NCI-H345 treated with DMSO at 0.1 percent for 48 hours (cell line): ENCODE measurements around the gene PLXNA4.
"Not testable (repeated sequence)": the region's sequence is repeated elsewhere in the genome, so short reads cannot be mapped to it uniquely, and the experiment has no call there.

Experiments used
- DNase-seq: peaks from one replicate; lab custom pipeline; 2025; ENCODE audit not compliant: unreplicated experiment; lab: John Stamatoyannopoulos, UW

Gene PLXNA4, protein sequence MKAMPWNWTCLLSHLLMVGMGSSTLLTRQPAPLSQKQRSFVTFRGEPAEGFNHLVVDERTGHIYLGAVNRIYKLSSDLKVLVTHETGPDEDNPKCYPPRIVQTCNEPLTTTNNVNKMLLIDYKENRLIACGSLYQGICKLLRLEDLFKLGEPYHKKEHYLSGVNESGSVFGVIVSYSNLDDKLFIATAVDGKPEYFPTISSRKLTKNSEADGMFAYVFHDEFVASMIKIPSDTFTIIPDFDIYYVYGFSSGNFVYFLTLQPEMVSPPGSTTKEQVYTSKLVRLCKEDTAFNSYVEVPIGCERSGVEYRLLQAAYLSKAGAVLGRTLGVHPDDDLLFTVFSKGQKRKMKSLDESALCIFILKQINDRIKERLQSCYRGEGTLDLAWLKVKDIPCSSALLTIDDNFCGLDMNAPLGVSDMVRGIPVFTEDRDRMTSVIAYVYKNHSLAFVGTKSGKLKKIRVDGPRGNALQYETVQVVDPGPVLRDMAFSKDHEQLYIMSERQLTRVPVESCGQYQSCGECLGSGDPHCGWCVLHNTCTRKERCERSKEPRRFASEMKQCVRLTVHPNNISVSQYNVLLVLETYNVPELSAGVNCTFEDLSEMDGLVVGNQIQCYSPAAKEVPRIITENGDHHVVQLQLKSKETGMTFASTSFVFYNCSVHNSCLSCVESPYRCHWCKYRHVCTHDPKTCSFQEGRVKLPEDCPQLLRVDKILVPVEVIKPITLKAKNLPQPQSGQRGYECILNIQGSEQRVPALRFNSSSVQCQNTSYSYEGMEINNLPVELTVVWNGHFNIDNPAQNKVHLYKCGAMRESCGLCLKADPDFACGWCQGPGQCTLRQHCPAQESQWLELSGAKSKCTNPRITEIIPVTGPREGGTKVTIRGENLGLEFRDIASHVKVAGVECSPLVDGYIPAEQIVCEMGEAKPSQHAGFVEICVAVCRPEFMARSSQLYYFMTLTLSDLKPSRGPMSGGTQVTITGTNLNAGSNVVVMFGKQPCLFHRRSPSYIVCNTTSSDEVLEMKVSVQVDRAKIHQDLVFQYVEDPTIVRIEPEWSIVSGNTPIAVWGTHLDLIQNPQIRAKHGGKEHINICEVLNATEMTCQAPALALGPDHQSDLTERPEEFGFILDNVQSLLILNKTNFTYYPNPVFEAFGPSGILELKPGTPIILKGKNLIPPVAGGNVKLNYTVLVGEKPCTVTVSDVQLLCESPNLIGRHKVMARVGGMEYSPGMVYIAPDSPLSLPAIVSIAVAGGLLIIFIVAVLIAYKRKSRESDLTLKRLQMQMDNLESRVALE (N-terminal part only)

DNA sequence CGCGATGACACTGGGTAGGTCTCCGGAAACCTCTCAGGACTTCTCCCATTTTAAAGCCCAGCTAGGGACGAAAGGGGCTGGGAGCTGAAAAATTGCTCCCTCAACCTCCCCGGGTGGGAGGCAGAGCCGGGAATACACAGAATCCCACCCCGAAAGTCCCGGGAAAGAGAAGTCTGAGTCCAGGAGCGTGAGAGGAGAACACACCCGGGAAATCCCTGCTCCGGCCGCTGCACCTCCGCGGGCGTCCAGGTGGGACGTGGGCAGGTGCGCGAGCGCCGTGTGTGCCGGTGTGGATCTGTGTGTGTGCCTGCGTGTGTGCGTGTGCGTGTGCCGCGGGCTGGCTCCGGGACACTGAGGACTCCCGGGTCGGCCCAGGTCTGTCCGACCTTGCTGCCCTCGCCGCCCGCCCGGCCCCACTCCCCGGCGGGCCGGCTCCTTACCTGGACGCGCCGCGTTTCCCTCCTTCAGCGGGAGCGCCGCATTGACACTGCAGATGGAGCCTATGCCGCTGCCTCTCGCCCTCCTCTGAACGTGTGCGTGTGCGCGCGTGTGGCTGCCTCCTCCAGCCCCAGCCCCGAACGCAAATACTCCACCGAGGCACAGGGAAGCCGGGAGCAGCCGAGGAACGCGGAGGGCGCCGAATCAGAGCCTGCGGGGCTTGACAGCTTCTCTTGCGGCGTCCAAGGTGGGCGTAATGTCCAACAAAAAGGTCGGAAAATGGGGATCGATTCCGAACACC lies at the start of gene PLXNA4:
TSS of gene PLXNA4 (minus strand) at position 489 of the 739 bp plus-strand sequence. CDS start 67,777 bp downstream, outside the sequence.
- DNase-seq = peak; percentile 37

DNA sequence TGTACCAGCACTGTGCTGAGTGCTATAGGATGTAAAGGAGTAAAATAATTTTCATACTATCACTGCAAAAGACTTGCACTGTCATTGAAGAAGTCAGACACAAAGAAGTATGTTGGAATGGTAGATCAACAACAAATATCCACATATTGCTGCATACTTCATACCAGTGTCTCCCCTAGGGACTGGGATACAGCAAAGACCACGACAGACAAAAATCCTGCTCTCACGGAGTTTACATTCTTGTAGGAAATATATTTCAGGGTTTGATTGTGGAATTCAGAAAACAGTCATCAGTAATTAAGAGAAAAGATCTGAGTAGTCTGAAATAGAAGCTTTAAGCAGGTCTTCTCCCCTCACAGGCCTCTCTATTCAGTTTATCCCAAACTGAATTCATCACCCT lies 49.4 kb upstream of the PLXNA4 start:
- no peak for DNase-seq

DNA sequence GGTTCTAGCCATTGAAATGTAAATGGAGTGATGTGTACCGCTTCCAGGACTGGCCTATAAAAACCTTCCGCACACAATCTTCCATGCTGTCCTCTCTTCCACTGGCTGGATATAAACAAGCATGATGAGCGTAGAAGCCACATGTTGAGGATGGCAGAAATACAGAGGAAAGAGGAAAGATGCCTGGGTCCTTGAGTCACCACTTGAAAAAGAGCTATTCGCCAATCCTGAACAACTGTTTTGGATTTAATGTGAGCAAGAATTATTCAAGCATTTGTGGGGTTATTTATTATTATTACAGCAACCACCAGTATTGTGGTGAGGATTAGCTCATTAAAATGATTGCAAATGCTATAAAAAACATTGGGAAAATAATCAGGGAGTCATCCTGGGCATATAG lies 45.8 kb upstream of the PLXNA4 start:
- no peak for DNase-seq

DNA sequence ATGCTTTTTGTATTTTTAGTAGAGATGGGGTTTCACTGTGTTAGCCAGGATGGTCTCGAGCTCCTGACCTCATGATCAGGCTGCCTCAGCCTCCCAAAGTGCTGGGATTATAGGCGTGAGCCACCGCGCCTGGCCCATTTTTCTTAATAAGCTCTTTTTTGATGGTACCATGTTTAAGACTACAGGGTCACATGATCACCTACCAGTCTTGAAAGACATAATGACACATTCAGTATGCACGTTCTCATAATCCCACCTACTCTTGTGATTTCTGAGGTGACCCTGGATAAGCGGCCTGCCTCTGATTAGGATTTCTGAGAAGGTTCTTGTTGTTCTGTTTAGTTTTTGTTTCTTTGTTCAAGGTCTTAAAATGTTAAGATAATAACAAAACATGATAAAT lies 43.7 kb upstream of the PLXNA4 start:
- no peak for DNase-seq

DNA sequence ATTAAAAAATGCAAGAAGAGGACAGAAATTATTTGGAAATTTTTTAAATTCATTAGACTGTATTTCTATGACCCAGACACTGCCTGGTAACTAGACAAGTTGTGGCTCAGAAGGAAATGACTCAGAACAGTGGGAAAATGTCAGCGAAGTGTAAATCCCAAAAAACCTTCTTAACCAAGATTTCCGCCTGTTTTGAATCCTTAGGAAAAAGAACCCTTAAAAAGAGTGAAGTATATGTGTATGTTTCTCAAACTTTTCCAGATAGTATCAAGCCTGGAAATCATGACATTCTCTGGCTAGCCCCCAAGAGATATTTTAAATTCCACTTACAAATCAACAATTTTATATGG lies 42.7 kb upstream of the PLXNA4 start:
- DNase-seq = no peak

DNA sequence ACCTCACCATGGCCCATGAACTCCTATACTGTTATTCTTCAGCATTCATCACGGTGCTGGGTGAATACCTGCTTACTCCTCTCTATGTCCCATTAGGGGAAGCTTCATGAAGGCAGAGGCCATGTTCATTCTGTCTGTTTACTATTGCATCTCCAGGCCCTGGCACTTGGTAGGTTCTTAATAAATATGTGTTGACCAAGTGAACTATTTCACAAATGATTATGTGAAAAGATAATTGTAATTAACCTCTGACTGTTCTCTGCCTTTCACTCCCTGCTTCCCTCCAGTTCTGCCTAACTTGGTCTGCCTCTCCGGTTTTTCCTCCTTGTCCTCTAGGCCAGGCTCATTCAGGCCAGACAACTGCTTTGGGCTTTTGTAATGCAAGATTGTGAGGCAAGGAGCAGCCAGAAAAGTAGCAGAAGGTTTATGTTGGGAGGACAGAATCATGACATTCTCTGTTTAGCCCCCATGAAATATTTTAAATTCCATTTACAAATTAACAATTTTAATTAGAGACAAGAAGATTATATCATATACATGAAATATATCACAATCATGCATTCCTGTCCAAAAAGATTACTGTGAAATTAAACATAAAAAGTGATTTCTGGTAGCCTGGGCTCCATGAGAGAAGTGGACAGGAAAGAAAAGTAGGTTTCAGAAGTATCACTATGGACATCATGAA lies 42.1 kb upstream of the PLXNA4 start:
- DNase-seq = no peak

DNA sequence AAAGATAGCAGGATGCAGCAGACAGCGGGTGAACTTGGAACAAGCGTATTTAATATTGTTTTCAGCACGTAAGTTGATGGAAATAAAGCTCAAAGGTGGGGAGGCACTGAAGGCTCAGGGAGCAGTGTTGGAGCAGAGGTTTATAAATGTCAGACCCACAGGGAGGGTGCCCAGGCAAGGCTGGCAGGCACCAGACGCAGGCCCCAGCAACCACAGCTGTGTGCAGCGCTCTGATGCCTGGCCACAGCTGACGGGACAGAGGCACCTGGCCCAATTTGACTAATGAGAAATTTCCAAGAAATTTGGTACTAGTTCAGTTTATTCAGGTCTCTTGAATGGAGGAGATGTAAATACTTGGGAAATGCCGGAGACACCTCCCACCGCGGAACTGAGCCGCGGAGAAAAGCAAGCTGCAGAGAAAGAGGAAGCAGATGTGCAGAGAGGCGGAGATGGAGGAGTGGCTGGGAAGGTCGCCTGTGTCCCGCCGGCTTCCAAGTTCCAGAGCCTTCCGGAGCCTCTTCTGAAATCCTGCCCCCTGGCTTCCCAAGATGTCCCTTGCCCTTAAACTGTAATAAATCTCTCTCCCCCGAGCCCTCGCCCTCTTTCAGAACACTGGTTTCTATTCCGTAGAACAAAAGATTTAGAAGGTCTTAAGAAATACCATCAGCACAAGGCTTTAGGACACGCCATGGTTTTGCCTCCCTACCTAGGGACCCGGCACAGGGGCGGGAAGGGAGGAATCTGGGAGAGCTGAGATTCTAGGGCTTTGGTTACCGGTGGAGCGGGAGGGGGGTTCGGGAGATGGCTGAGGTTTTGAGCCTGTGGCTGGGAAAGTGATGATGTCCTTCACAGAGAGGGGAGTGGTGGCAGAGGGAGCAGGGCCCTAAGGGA lies 38.4 kb upstream of the PLXNA4 start:
- no peak for DNase-seq

DNA sequence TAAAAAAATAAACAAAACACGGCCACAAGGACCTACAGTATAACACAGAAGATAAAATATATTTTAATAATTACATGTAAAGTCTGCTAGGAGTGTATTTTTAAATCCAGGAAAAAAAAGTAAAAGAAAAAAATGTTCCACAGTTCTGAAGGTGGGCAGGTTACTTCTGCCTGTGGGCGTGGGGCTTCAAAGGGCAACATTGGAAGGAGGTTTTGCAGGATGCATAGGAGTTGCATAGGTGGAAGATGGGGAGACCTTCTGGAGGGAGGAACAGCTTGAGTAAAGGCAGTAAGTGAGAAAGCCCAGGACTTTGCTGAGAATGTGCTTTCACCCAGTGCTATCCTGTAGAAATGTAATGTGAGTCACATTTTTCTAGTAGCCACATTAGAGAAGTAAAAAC lies 37.5 kb upstream of the PLXNA4 start:
- DNase-seq = no peak

DNA sequence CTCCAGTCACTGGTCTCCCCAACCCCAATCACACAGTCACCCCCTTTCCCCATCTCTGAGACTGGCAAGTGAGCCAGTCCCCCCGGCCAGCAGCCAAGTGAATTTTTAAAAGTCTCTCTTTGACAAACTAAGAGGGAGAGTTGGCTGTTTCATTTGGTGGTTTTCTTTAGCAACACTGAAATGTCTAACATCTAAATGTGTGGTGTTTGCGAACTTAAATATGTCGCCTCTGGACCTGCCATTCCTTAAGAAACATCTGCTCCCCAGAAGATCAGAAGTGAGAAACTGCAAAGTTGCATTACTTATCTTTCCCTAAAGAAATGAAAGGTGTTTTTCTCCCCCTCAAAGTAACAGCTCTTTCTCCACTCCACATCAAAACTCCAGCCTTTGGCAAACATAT lies 34.7 kb upstream of the PLXNA4 start:
- no peak for DNase-seq

DNA sequence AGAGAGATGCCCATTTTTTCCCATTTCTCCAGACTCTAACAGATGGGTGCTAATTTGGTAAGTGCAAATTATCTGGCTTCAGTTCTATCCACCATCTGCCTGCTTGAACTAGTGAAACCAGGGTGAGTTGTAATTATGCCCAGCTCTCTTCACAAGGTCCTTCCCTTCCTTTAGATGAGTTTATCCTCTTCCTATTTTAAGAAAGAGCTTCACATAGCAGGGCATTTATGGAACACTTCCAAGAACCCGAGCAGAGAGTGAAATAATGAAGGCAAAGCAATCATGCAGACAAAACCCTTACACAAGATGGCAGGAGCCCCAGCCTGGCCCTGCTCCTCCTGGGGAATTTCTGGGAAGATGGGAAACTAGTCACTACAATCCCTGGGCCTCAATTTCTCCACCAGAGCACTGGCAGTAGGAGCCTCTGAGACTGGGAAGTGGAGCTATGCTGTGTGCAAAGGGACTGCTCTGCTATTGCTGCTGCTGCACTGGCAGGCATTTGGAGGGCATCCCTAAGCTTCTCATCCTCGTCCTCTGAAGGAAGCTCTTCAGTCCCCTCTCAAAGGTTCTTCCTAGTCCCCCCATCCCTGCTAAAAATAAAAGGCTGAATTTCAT lies 33.7 kb upstream of the PLXNA4 start:
- no peak for DNase-seq

DNA sequence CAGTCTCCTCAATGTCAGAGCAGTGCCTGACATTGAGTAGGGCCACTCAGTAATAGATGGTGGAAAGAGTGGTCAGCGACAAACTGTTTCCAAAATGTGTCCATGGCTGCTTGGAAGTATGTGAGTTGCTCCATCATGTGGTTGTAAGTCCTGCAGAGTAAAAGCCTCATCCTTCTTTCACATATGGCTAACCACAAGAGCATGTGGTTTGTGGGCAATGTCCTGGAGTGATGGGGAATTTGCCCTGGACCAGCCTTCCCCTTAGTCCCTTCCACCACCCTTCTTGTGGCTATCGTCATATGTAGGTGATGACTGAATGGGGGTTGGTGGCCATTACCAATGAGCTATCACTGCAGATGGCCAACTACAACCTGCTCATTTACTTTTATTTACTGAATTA lies 33.0 kb upstream of the PLXNA4 start:
- DNase-seq = no peak

DNA sequence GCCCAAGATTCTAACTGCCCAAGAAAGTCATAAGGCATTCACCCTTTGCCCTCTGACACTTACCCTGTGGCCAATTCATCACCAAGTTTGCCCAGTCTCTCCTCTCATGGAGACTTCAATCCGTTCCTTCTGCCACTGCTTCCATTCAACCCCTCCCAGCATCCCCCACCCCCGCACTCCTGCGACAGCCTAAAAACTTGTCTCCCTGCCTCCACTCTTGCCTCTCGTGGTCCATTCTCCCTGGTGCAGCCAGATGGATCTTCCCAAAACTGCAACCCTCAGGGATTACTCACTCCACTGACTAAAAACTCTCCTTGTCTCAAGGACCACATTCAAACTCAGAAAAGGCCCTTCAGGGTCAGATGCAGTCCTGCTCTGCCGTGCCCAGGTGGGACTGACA lies 32.3 kb upstream of the PLXNA4 start:
- DNase-seq = no peak

DNA sequence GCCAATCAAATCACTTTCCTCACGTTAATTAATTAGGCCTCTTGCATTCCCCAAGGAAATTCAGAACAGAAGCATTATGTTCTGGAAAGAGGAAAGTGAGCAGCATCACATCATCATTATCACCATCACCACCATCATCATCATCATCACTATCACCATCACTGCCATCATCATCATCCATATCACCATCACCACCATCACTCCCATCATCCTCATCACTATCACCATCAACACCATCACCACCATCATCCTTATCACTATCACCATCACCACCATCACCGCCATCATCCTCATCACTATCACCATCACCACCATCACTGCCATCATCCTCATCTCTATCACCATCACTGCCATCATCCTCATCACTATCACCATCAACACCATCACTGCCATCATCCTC lies 31.4 kb upstream of the PLXNA4 start:
- no peak for DNase-seq

DNA sequence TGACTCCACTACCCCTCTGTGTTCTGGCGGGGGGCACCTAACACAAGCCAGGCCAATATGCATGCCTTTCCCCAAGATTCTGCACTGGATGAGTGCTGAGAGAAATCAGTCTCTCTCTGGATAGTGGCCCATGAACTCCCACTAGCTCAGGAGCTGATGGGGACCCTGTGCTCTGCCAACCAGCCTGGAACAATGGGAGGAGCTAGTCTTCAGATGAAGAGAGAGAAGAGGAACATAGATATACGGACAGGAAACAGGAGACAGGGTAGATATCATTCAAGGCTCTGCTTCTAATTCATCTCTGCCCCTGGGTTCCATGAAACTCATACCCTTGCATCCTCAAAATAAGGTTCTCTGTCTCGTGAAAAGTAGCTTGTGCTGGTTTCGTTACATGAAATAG lies 27.9 kb upstream of the PLXNA4 start:
- DNase-seq = no peak

DNA sequence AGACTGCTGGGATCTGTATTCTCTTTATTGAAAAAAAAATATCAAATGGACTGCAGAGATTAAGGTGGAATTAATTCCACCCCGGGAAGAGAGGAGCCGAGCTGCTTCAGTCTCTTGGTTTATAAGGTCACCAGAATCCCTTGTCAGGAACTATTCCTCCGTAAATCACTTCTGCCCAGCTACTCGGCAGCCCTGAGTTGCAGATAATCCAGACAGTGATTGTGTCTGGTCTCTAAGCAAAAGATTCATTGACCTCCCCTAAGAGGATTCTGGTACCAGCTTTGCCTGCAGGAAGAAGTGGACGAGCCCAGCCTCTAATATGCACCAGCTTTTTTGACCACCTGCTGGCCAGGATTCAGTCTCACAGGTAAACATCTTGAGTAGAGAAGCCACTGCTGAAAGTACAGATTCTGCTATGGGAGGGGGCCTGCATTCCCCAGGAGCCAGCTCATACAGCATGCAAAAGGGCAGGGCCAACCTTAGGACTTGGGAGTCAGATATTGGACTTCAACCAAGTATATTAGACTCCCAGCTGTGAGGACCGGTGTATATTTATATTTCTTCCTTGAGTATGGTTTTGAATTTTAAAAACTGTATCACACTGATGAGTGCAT lies 27.1 kb upstream of the PLXNA4 start:
- no peak for DNase-seq

DNA sequence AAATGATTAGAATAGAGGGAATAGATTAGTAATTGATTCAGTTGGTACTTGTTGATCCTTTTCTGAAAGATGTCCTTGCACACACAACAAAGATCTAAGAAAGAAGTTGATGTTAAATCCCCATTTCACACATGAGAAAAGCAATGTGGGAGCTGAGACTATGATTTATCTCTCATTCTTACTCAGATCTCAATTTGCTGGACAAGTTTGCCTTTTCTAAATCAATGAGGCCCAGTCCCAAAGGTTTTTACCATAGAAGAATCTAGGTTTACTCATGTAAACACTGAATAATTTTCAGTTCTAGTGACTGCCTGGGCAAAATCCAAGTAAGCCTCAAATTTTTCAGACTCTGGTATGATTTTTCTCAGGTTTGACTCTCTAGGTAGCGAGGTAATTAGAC lies 25.5 kb upstream of the PLXNA4 start:
- no peak for DNase-seq

DNA sequence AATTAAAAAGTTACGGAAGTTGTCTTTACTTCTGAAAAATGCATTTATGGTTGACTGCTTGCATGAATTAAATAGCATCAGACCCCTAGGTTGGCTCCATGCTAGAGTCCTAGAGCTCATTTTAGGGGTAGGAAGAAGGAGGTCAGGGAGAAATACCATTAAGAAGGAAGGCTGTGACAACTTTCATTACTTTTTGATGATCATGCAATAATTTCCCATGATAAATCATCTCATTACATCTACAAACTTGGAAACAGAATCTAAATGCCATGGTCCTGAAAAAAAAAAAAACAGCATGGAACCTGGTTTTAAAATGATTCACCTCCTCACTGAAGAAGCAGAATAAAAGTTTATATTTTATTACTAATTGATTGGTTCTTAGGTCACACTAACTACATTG lies 20.3 kb upstream of the PLXNA4 start:
- no peak for DNase-seq

DNA sequence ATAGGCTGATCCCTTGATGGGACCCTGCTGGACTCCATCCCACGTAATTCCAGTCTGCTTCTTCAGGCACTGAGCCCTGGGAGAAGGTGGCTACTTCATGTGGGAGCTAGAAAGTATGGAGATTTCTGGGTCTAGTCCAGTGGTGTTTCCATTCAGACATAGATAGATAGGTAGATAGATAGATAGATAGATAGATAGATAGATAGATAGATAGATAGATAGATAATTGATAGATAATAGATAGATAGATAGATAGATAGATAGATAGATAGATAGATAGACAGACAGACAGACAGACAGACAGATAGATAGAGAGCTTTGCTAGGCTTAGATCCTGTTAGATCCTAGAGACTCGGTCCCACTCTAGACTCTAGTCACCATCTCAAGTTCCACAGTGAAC lies 18.5 kb upstream of the PLXNA4 start:
- not testable (repeated sequence) for DNase-seq
